HG03521 (cell line): ENCODE data around the gene XAGE3.
"Not testable (repeated sequence)": the region's sequence is repeated elsewhere in the genome, so short reads cannot be mapped to it uniquely, and the experiment has no call there.

Experiments used
- ATAC-seq: cut with Tn5 transposase; IDR thresholded peaks from one replicate; pipeline ENCODE4 v1.9.1; 2021; ENCODE audit warnings: mild to moderate bottlenecking, moderate library complexity; ENCODE audit not compliant: unreplicated experiment

Gene XAGE3

GRCh38 chrX:52867610-52868348, at the start of gene XAGE3:
XAGE3 (minus strand) TSS chrX:52868083; CDS start chrX:52867133, 950 bp downstream.
- no peak for ATAC-seq

- not testable (repeated sequence) for ATAC-seq
Observed at GRCh38 chrX:52914704-52915103, 46.8 kb upstream of the XAGE3 start.

GRCh38 chrX:52913681-52914080, 45.8 kb upstream of the XAGE3 start:
- not testable (repeated sequence) for ATAC-seq

- ATAC-seq: not testable (repeated sequence)
Observed at GRCh38 chrX:52909313-52909969, 41.6 kb upstream of the XAGE3 start.

- not testable (repeated sequence) for ATAC-seq
Observed at GRCh38 chrX:52907900-52908299, 40.0 kb upstream of the XAGE3 start.

- not testable (repeated sequence) for ATAC-seq
Observed at GRCh38 chrX:52907137-52907536, 39.3 kb upstream of the XAGE3 start.

- ATAC-seq: not testable (repeated sequence)
Observed at GRCh38 chrX:52906072-52906471, 38.2 kb upstream of the XAGE3 start.

- not testable (repeated sequence) for ATAC-seq
Observed at GRCh38 chrX:52905531-52905930, 37.6 kb upstream of the XAGE3 start.

- ATAC-seq: peak; percentile 83
Observed at GRCh38 chrX:52896855-52897709, 29.2 kb upstream of the XAGE3 start, which contains the start of gene FAM156B. FAM156B (plus strand) TSS chrX:52897330; CDS start chrX:52907226, 9,896 bp downstream.

GRCh38 chrX:52896438-52896837, 28.6 kb upstream of the XAGE3 start:
- not testable (repeated sequence) for ATAC-seq

GRCh38 chrX:52888090-52888489, 20.2 kb upstream of the XAGE3 start:
- not testable (repeated sequence) for ATAC-seq

GRCh38 chrX:52887459-52887858, 19.6 kb upstream of the XAGE3 start:
- ATAC-seq: not testable (repeated sequence)

GRCh38 chrX:52876386-52876785, 8.5 kb upstream of the XAGE3 start:
- not testable (repeated sequence) for ATAC-seq

- not testable (repeated sequence) for ATAC-seq
Observed at GRCh38 chrX:52875436-52875835, 7.6 kb upstream of the XAGE3 start.

GRCh38 chrX:52874661-52875060, 6.8 kb upstream of the XAGE3 start:
- no peak for ATAC-seq

GRCh38 chrX:52873825-52874224, 5.9 kb upstream of the XAGE3 start:
- not testable (repeated sequence) for ATAC-seq

- ATAC-seq: no peak
Observed at GRCh38 chrX:52870046-52870445, 2.2 kb upstream of the XAGE3 start.

GRCh38 chrX:52865343-52865998, 2.4 kb downstream of the XAGE3 start:
- no peak for ATAC-seq

GRCh38 chrX:52856991-52857525, 10.8 kb downstream of the XAGE3 start:
- ATAC-seq: not testable (repeated sequence)

GRCh38 chrX:52852110-52852860, 15.6 kb downstream of the XAGE3 start:
- ATAC-seq: no peak
